Type B pancreatic cell (in vitro differentiated cells): ENCODE results near the gene PAX7. TPM values are rescaled to one million over a fixed set of nuclear protein-coding genes. Genes with fewer than 3 reads are reported as not detected.

Source experiments
- DNase-seq: peaks from one replicate; pipeline ENCODE4 v3.0.0; 2021; ENCODE audit warnings: mixed read lengths; ENCODE audit not compliant: unreplicated experiment; ENCODE audit errors: extremely low spot score
- H3K27ac Mint-ChIP-seq: 2 replicates; pipeline ENCODE4 v1.8.0; 2021; ENCODE audit warnings: mild to moderate bottlenecking, mixed read lengths
- H3K27me3 Mint-ChIP-seq: 2 replicates; pipeline ENCODE4 v1.8.0; 2021; ENCODE audit warnings: mixed read lengths
- H3K36me3 Mint-ChIP-seq: 2 replicates; pipeline ENCODE4 v1.8.0; 2021; ENCODE audit warnings: mixed read lengths
- H3K4me1 Mint-ChIP-seq: one replicate; pipeline ENCODE4 v1.8.0; 2021; ENCODE audit warnings: mixed read lengths; ENCODE audit not compliant: unreplicated experiment
- H3K4me3 Mint-ChIP-seq: 2 replicates; pipeline ENCODE4 v1.8.0; 2021; ENCODE audit warnings: mild to moderate bottlenecking, mixed read lengths
- H3K9me3 Mint-ChIP-seq: 2 replicates; pipeline ENCODE4 v1.8.0; 2021; ENCODE audit warnings: mixed read lengths
- total RNA-seq: library from RNA; stranded (reverse); gene quantifications from 2 replicates; pipeline ENCODE4 v1.2.1, GENCODE V29; 2021; ENCODE audit warnings: low replicate concordance
- TF ChIP-seq, protein P1 (sequence below): fragments of 200-600 bp; sonication (generic); conservative IDR thresholded peaks from 2 replicates; pipeline ENCODE4 v1.5.0; 2021; ENCODE audit warnings: antibody characterized with exemption, mild to moderate bottlenecking

PAX7 gene
- total RNA-seq, 1 donor from 2014 or later = 2.9 TPM

DNA sequence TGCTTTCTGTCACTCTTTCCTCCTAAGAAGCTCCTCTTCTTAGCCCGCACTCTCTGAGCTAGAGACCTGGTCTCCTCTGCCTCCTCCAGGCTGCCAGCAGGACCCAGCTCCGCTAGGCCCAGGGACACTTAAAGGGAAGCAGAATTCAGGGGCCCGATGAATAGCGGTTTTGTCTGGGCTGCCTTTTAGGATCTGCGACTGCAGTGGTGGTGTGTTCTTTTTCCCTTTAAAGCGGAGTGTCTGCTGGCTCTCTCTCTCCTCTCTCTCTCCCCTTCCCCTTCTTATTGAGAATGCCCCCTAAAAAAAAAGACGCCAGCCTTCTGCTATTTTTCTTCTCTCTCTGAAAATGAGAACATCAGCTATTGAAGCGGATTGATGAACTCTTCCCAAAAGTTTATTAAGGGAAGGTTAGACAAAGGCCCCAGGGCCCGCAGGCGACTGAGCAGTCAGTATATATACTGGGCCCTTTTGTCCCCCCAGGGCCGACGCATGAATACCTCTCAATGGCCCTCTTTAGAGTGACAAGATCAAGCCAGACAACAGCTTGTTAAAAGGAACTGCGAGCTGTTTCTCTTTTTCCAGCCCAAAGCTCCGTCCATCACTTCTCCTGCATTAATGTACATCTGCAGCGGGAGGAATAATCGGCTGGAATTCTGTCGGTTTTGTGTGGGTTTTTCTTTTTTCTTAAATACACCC, 27.0 kb downstream of the PAX7 start:
- Mint-ChIP-seq H3K27me3 (peaks cover 84% of the 10 kb centered on the region), H3K36me3 (peaks cover 4% of the 10 kb centered on the region), H3K27ac (no peak overlapping the region), H3K9me3 (no peaks in the 10 kb centered on the region), H3K4me3 (no peak overlapping the region), H3K4me1 (peaks cover 15% of the 10 kb centered on the region)
- TF ChIP-seq, protein P1, sequence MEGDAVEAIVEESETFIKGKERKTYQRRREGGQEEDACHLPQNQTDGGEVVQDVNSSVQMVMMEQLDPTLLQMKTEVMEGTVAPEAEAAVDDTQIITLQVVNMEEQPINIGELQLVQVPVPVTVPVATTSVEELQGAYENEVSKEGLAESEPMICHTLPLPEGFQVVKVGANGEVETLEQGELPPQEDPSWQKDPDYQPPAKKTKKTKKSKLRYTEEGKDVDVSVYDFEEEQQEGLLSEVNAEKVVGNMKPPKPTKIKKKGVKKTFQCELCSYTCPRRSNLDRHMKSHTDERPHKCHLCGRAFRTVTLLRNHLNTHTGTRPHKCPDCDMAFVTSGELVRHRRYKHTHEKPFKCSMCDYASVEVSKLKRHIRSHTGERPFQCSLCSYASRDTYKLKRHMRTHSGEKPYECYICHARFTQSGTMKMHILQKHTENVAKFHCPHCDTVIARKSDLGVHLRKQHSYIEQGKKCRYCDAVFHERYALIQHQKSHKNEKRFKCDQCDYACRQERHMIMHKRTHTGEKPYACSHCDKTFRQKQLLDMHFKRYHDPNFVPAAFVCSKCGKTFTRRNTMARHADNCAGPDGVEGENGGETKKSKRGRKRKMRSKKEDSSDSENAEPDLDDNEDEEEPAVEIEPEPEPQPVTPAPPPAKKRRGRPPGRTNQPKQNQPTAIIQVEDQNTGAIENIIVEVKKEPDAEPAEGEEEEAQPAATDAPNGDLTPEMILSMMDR = no peak
- no peak for DNase-seq

- TF ChIP-seq, protein P1 = no peak
- Mint-ChIP-seq H3K4me3 (no peak overlapping the region), H3K36me3 (peaks cover 4% of the 10 kb centered on the region), H3K27ac (no peak overlapping the region), H3K4me1 (peaks cover 14% of the 10 kb centered on the region), H3K9me3 (no peaks in the 10 kb centered on the region), H3K27me3 (peaks cover 80% of the 10 kb centered on the region)
- DNase-seq = no peak
Measured at GRCh38 chr1:18658831-18659230, 28.2 kb downstream of the PAX7 start.

DNA sequence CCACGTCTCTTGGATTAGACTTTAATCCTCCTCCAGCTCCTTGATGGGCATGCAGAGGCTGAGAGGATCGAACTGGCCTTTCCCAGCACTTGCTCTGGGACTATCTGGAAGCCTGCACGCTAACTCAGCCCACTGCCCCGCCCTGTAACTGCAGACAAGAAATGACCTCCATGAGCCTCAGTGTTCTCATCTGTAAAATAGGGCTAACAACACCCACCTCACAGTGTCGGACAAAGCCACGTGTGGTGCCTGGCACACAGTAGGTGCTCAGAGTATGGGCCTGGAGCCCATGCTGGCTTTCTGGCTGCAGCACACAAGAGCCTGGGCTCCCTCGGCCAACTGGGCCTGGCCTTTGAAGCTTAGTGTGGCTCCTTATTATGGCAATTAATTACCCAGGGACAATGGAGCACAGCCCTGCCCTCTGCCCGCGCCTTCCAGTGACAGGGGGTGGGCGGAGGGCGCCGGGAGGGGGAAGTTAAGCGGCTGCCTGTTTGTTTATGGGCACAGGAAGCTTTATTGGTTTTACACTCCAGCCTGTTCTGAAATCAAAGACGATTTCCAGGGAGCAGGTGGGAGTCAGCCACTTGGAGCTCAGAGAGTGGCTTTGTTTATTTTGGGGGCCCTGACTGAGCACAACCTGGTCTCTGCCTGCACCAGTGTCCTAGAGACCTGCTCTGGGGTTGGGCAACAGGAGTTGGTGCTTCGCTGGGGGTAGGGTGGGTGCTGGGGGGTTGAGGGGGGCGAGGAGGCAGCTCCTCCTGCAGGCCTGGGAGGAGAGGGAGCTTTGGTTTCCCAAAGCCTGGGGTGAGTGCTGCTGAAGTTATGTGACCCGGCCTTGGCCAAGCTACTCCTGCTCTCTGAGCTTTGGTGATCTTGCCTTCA, 31.0 kb downstream of the PAX7 start:
- Mint-ChIP-seq H3K36me3 (peaks cover 4% of the 10 kb centered on the region), H3K4me3 (no peak overlapping the region), H3K4me1 (peaks cover 11% of the 10 kb centered on the region), H3K9me3 (no peaks in the 10 kb centered on the region), H3K27me3 (peaks cover 68% of the 10 kb centered on the region), H3K27ac (no peak overlapping the region)
- TF ChIP-seq, protein P1 = no peak
- DNase-seq = no peak

DNA sequence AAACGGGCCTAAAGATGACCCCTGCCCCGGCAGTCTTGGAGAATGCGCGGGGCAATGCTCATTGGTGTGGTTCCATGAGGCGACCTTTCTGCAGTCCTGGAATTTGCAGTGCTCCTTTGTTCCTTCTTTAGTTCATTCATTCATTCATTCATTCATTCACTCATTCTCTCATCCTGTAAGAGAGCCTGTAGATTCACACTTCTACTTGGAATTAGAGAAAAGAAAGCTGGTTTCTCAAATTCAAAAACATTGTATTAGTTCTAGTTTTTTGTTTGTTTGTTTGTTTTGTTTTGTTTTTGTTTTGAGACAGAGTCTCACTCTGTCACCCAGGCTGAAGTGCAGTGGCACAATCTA, 31.6 kb downstream of the PAX7 start:
- Mint-ChIP-seq H3K4me1 (peaks cover 11% of the 10 kb centered on the region), H3K36me3 (peaks cover 4% of the 10 kb centered on the region), H3K27me3 (peaks cover 68% of the 10 kb centered on the region), H3K9me3 (no peaks in the 10 kb centered on the region), H3K4me3 (no peak overlapping the region), H3K27ac (no peak overlapping the region)
- no peak for DNase-seq
- TF ChIP-seq, protein P1 = no peak

GRCh38 chr1:18666317-18666920, 35.8 kb downstream of the PAX7 start:
- no peak for DNase-seq
- Mint-ChIP-seq H3K4me1 (peaks cover 4% of the 10 kb centered on the region), H3K36me3 (no peaks in the 10 kb centered on the region), H3K4me3 (no peak overlapping the region), H3K9me3 (no peaks in the 10 kb centered on the region), H3K27me3 (peaks cover 55% of the 10 kb centered on the region), H3K27ac (no peak overlapping the region)
- TF ChIP-seq, protein P1 = no peak
